ENCODE measurements around the gene CEP128. TPM values are rescaled to one million over a fixed set of nuclear protein-coding genes. Genes with fewer than 3 reads are reported as not detected.

CEP128 gene
- polyA plus RNA-seq, 4 donors: 0.22 to 2.2 (median 1.1) TPM

GRCh38 chr14:80946187-80946586 is 4.6 kb upstream of the CEP128 start:
- no peak overlapping the region for H3K4me3 ChIP-seq (ENCODE audit: low read depth in 1 of 3, low read length in 3 of 3)
- H3K36me3 ChIP-seq (ENCODE audit: control insufficient read depth in 3 of 3, insufficient read depth in 2 of 3, low read depth in 1 of 3, low read length in 3 of 3): no peaks in the 10 kb centered on the region
- H3K4me1 ChIP-seq (ENCODE audit: control insufficient read depth in 3 of 3, insufficient read depth in 2 of 3, low read depth in 1 of 3, low read length in 2 of 3): peaks cover 0 to 5% (median 0%) of the 10 kb centered on the region in 3 donors
- DNase-seq (no peak), FAIRE-seq (no peak)
- no peak overlapping the region for H3K27ac ChIP-seq (ENCODE audit: low read depth in 1 of 3, low read length in 2 of 3)
- WGBS, 3 donors: 69 to 78% (median 72%) methylated on average over 1 of the region's 1 CpG
- H3K9me3 ChIP-seq (ENCODE audit: control insufficient read depth in 2 of 2, insufficient read depth in 1 of 2, low read depth in 1 of 2, low read length in 1 of 2): no peaks in the 10 kb centered on the region
- peaks cover 0 to 4% (median 0%) of the 10 kb centered on the region in 3 donors for H3K27me3 ChIP-seq (ENCODE audit: control insufficient read depth in 3 of 3, insufficient read depth in 3 of 3, low read length in 3 of 3)

- WGBS, 3 donors: 68 to 85% (median 79%) methylated on average over 5 of the region's 5 CpGs
- H3K4me3 ChIP-seq (ENCODE audit: low read depth in 1 of 3, low read length in 3 of 3): no peak overlapping the region
- H3K36me3 ChIP-seq (ENCODE audit: control insufficient read depth in 3 of 3, insufficient read depth in 2 of 3, low read depth in 1 of 3, low read length in 3 of 3): no peaks in the 10 kb centered on the region
- no peak for FAIRE-seq
- H3K9me3 ChIP-seq (ENCODE audit: control insufficient read depth in 2 of 2, insufficient read depth in 1 of 2, low read depth in 1 of 2, low read length in 1 of 2): no peaks in the 10 kb centered on the region
- H3K27me3 ChIP-seq (ENCODE audit: control insufficient read depth in 3 of 3, insufficient read depth in 3 of 3, low read length in 3 of 3): peaks cover 0 to 4% (median 0%) of the 10 kb centered on the region in 3 donors
- H3K27ac ChIP-seq (ENCODE audit: low read depth in 1 of 3, low read length in 2 of 3): no peak overlapping the region
- peaks cover 0 to 5% (median 0%) of the 10 kb centered on the region in 3 donors for H3K4me1 ChIP-seq (ENCODE audit: control insufficient read depth in 3 of 3, insufficient read depth in 2 of 3, low read depth in 1 of 3, low read length in 2 of 3)
- no peak for DNase-seq
These were observed 3.5 kb upstream of the CEP128 start for GRCh38 chr14:80944861-80945617.

- WGBS, 3 donors: 29 to 45% (median 33%) methylated on average over 5 of the region's 5 CpGs
These were observed 658 bp upstream of the CEP128 start for GRCh38 chr14:80942191-80942600.

GRCh38 chr14:80940146-80940545 is 1.4 kb downstream of the CEP128 start:
- DNase-seq (no peak), FAIRE-seq (no peak)
- Histone ChIP-seq H3K4me3 (ENCODE audit: low read depth in 1 of 3, low read length in 3 of 3) (no peak overlapping the region), H3K9me3 (ENCODE audit: control insufficient read depth in 2 of 2, insufficient read depth in 1 of 2, low read depth in 1 of 2, low read length in 1 of 2) (no peaks in the 10 kb centered on the region), H3K4me1 (ENCODE audit: control insufficient read depth in 3 of 3, insufficient read depth in 2 of 3, low read depth in 1 of 3, low read length in 2 of 3) (peaks cover 0 to 5% (median 0%) of the 10 kb centered on the region in 3 donors), H3K27me3 (ENCODE audit: control insufficient read depth in 3 of 3, insufficient read depth in 3 of 3, low read length in 3 of 3) (no peaks in the 10 kb centered on the region), H3K27ac (ENCODE audit: low read depth in 1 of 3, low read length in 2 of 3) (no peak overlapping the region), H3K36me3 (ENCODE audit: control insufficient read depth in 3 of 3, insufficient read depth in 2 of 3, low read depth in 1 of 3, low read length in 3 of 3) (no peaks in the 10 kb centered on the region)
- WGBS, 3 donors: 78 to 86% (median 79%) methylated on average over 1 of the region's 1 CpG

More at GRCh38 chr14:80942191-80942600, 658 bp upstream of the CEP128 start:
- peaks cover 0 to 5% (median 0%) of the 10 kb centered on the region in 3 donors for H3K4me1 ChIP-seq (ENCODE audit: control insufficient read depth in 3 of 3, insufficient read depth in 2 of 3, low read depth in 1 of 3, low read length in 2 of 3)
- no peaks in the 10 kb centered on the region for H3K36me3 ChIP-seq (ENCODE audit: control insufficient read depth in 3 of 3, insufficient read depth in 2 of 3, low read depth in 1 of 3, low read length in 3 of 3)
- H3K9me3 ChIP-seq (ENCODE audit: control insufficient read depth in 2 of 2, insufficient read depth in 1 of 2, low read depth in 1 of 2, low read length in 1 of 2): no peaks in the 10 kb centered on the region
- peak overlapping the region in 2 of 3 donors; percentile 74 to 89 for H3K4me3 ChIP-seq (ENCODE audit: low read depth in 1 of 3, low read length in 3 of 3)
- DNase-seq: no peak
- no peak for FAIRE-seq
- no peaks in the 10 kb centered on the region for H3K27me3 ChIP-seq (ENCODE audit: control insufficient read depth in 3 of 3, insufficient read depth in 3 of 3, low read length in 3 of 3)
- H3K27ac ChIP-seq (ENCODE audit: low read depth in 1 of 3, low read length in 2 of 3): peak overlapping the region in 1 of 3 donors; percentile 59

GRCh38 chr14:80933686-80934085 is 7.9 kb downstream of the CEP128 start:
- H3K4me1 ChIP-seq (ENCODE audit: control insufficient read depth in 3 of 3, insufficient read depth in 2 of 3, low read depth in 1 of 3, low read length in 2 of 3): no peaks in the 10 kb centered on the region
- no peaks in the 10 kb centered on the region for H3K9me3 ChIP-seq (ENCODE audit: control insufficient read depth in 2 of 2, insufficient read depth in 1 of 2, low read depth in 1 of 2, low read length in 1 of 2)
- DNase-seq: no peak
- no peaks in the 10 kb centered on the region for H3K36me3 ChIP-seq (ENCODE audit: control insufficient read depth in 3 of 3, insufficient read depth in 2 of 3, low read depth in 1 of 3, low read length in 3 of 3)
- FAIRE-seq: no peak
- no peak overlapping the region for H3K27ac ChIP-seq (ENCODE audit: low read depth in 1 of 3, low read length in 2 of 3)
- WGBS, 3 donors: 87 to 96% (median 93%) methylated on average over 4 of the region's 4 CpGs
- H3K27me3 ChIP-seq (ENCODE audit: control insufficient read depth in 3 of 3, insufficient read depth in 3 of 3, low read length in 3 of 3): no peaks in the 10 kb centered on the region
- H3K4me3 ChIP-seq (ENCODE audit: low read depth in 1 of 3, low read length in 3 of 3): no peak overlapping the region

GRCh38 chr14:80933282-80933681 is 8.3 kb downstream of the CEP128 start:
- Histone ChIP-seq H3K27ac (ENCODE audit: low read depth in 1 of 3, low read length in 2 of 3) (no peak overlapping the region), H3K36me3 (ENCODE audit: control insufficient read depth in 3 of 3, insufficient read depth in 2 of 3, low read depth in 1 of 3, low read length in 3 of 3) (no peaks in the 10 kb centered on the region), H3K9me3 (ENCODE audit: control insufficient read depth in 2 of 2, insufficient read depth in 1 of 2, low read depth in 1 of 2, low read length in 1 of 2) (no peaks in the 10 kb centered on the region), H3K4me1 (ENCODE audit: control insufficient read depth in 3 of 3, insufficient read depth in 2 of 3, low read depth in 1 of 3, low read length in 2 of 3) (no peaks in the 10 kb centered on the region), H3K4me3 (ENCODE audit: low read depth in 1 of 3, low read length in 3 of 3) (no peak overlapping the region), H3K27me3 (ENCODE audit: control insufficient read depth in 3 of 3, insufficient read depth in 3 of 3, low read length in 3 of 3) (no peaks in the 10 kb centered on the region)
- DNase-seq (no peak), FAIRE-seq (no peak)

- H3K9me3 ChIP-seq (ENCODE audit: control insufficient read depth in 2 of 2, insufficient read depth in 1 of 2, low read depth in 1 of 2, low read length in 1 of 2): no peaks in the 10 kb centered on the region
- 55 to 66% (median 60%) methylated on average over 8 of the region's 8 CpGs for WGBS, 3 donors
- H3K4me1 ChIP-seq (ENCODE audit: control insufficient read depth in 3 of 3, insufficient read depth in 2 of 3, low read depth in 1 of 3, low read length in 2 of 3): no peaks in the 10 kb centered on the region
- DNase-seq (peak in 1 of 2 donors; percentile 43), FAIRE-seq (no peak)
- no peak overlapping the region for H3K4me3 ChIP-seq (ENCODE audit: low read depth in 1 of 3, low read length in 3 of 3)
- no peaks in the 10 kb centered on the region for H3K27me3 ChIP-seq (ENCODE audit: control insufficient read depth in 3 of 3, insufficient read depth in 3 of 3, low read length in 3 of 3)
- H3K36me3 ChIP-seq (ENCODE audit: control insufficient read depth in 3 of 3, insufficient read depth in 2 of 3, low read depth in 1 of 3, low read length in 3 of 3): no peaks in the 10 kb centered on the region
- peak overlapping the region in 1 of 3 donors; percentile 56 for H3K27ac ChIP-seq (ENCODE audit: low read depth in 1 of 3, low read length in 2 of 3)
These were observed 10.6 kb downstream of the CEP128 start for GRCh38 chr14:80930836-80931389.

- Histone ChIP-seq H3K4me3 (ENCODE audit: low read depth in 1 of 3, low read length in 3 of 3) (no peak overlapping the region), H3K27me3 (ENCODE audit: control insufficient read depth in 3 of 3, insufficient read depth in 3 of 3, low read length in 3 of 3) (no peaks in the 10 kb centered on the region), H3K4me1 (ENCODE audit: control insufficient read depth in 3 of 3, insufficient read depth in 2 of 3, low read depth in 1 of 3, low read length in 2 of 3) (no peaks in the 10 kb centered on the region), H3K9me3 (ENCODE audit: control insufficient read depth in 2 of 2, insufficient read depth in 1 of 2, low read depth in 1 of 2, low read length in 1 of 2) (no peaks in the 10 kb centered on the region), H3K36me3 (ENCODE audit: control insufficient read depth in 3 of 3, insufficient read depth in 2 of 3, low read depth in 1 of 3, low read length in 3 of 3) (no peaks in the 10 kb centered on the region), H3K27ac (ENCODE audit: low read depth in 1 of 3, low read length in 2 of 3) (peak overlapping the region in 1 of 3 donors; percentile 26)
- FAIRE-seq: no peak
- no peak for DNase-seq
- WGBS, 3 donors: 67 to 93% (median 87%) methylated on average over 5 of the region's 5 CpGs
These were observed 11.4 kb downstream of the CEP128 start for GRCh38 chr14:80930095-80930494.

Data from small intestine (tissue), 7 donors.